Astrocyte of the cerebellum (primary cell): ENCODE data around the gene REN.

ENCODE experiments used
- DNase-seq: peaks from one replicate; pipeline ENCODE4 v3.0.0-alpha.2; 2011; ENCODE audit warnings: low read depth
- H3K4me3 ChIP-seq: 2 replicates; pipeline ENCODE4 v1.5.1; 2011; ENCODE audit warnings: mild to moderate bottlenecking, low read depth, low read length, moderate library complexity
- CTCF ChIP-seq: IDR thresholded peaks from 2 replicates; pipeline ENCODE4 v1.5.1; 2012; ENCODE audit warnings: low read length, low read depth, moderate library complexity, mild to moderate bottlenecking; ENCODE audit errors: missing control alignments
- in situ Hi-C: cut with HindIII; loops from 2 replicates; pipeline ENCODE4 v1.10.0; 2017; ENCODE audit warnings: low sequenced_read_pairs

REN gene

GRCh38 chr1:204180133-204180532 is 14.0 kb upstream of the REN start:
- no peak overlapping the region for H3K4me3 ChIP-seq
- no peak for DNase-seq
- no peak for TF ChIP-seq CTCF
- in situ Hi-C loops: no loop called here

- TF ChIP-seq CTCF: no peak
- DNase-seq: no peak
- in situ Hi-C loops: no loop called here
- H3K4me3 ChIP-seq: no peak overlapping the region
Measured at GRCh38 chr1:204178487-204179281, 12.5 kb upstream of the REN start.

GRCh38 chr1:204177133-204177532 is 11.0 kb upstream of the REN start:
- DNase-seq: no peak
- H3K4me3 ChIP-seq: no peak overlapping the region
- in situ Hi-C loops: no loop called here
- no peak for TF ChIP-seq CTCF

- H3K4me3 ChIP-seq: no peak overlapping the region
- in situ Hi-C loops: no loop called here
- no peak for TF ChIP-seq CTCF
- DNase-seq: no peak
Measured at GRCh38 chr1:204176049-204176448, 9.9 kb upstream of the REN start.

GRCh38 chr1:204174958-204175357 is 8.8 kb upstream of the REN start:
- no peak for DNase-seq
- in situ Hi-C loops: no loop called here
- no peak overlapping the region for H3K4me3 ChIP-seq
- TF ChIP-seq CTCF: no peak

GRCh38 chr1:204172404-204173029 is 6.4 kb upstream of the REN start:
- no peak overlapping the region for H3K4me3 ChIP-seq
- no peak for DNase-seq
- in situ Hi-C loops: no loop called here
- TF ChIP-seq CTCF: no peak
